GM15510 (cell line): Measurements from ENCODE around the gene ZNF618.

Experiments used
- POLR2A ChIP-seq: IDR thresholded peaks from 3 replicates; pipeline ENCODE4 v1.6.1; 2011; ENCODE audit warnings: borderline replicate concordance; ENCODE audit not compliant: insufficient read length; ENCODE audit errors: extremely low read depth

The ZNF618 gene

DNA sequence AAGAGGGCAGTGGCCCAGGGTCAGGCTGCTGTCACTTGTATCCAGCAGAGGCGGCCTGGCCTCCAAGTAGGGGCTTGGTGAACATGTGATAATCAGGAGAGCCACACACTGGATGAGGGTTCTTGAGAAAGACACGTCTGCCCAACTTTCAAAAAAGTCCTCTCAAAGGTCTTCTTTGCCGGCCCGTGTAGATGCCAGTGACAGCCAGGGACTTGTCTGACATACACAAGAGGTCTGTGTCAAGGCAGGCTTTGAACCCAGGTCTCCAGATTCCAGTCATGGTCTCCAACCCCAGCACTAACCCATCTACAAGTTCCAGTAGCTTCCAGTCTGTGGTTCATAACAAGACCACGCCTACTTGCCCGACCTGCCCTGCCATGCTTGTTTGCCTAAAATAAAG lies 209.9 kb downstream of the ZNF618 start:
- no peak for TF ChIP-seq POLR2A

- no peak for TF ChIP-seq POLR2A
Observed at GRCh38 chr9:114086607-114087006, 210.5 kb downstream of the ZNF618 start.

- TF ChIP-seq POLR2A = no peak
Observed at GRCh38 chr9:114087721-114088120, 211.6 kb downstream of the ZNF618 start.

DNA sequence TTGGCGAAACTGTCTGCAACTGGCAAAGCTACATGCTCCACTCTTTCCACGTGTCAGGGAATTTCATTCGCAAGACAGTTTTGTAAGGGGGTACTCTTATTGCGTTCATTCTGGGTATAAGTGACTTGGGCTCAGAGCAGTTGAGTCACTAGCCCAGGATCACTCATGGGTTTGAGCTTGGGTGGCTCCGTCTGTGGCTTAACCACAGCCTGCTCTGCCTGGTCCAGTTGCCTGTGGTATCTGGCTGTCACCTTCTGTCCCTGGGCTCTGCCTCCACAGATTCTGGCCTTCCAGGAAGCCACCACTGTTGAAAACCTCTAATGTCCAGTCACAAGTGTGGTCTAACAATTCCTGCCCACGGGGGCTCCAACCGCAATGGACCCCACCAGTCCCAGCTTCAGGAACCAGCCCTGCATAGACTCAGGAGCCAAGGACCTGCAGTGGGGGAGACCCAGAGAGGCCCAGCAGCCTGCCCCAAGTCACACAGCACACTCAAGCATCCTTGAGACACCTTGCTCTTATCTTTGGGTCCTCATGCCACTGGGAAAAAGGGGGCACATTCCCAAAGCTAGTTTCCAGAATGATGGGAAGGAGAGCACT lies 212.6 kb downstream of the ZNF618 start:
- no peak for TF ChIP-seq POLR2A

GRCh38 chr9:114089206-114089840 lies 213.2 kb downstream of the ZNF618 start:
- no peak for TF ChIP-seq POLR2A

DNA sequence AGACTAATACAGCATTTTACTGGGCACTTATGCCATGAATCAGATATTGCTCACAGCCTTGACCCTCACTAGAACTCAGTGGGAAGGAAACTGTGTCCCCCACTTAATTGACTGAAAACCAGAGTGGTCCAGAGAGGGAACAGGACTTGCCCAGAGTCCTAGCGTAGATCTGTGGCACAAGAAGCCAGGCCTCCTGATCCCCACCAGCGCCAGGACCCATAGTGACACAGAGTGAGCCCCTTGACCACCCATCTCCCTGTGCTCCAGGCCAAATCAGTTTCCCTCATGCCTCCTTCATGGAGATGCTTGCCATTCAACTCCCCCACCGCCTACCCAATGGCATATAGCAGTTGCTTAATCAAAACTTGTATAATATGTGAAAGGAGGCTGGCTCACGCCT lies 214.7 kb downstream of the ZNF618 start:
- no peak for TF ChIP-seq POLR2A

- TF ChIP-seq POLR2A = no peak
Observed at GRCh38 chr9:114091711-114092110, 215.6 kb downstream of the ZNF618 start.

DNA sequence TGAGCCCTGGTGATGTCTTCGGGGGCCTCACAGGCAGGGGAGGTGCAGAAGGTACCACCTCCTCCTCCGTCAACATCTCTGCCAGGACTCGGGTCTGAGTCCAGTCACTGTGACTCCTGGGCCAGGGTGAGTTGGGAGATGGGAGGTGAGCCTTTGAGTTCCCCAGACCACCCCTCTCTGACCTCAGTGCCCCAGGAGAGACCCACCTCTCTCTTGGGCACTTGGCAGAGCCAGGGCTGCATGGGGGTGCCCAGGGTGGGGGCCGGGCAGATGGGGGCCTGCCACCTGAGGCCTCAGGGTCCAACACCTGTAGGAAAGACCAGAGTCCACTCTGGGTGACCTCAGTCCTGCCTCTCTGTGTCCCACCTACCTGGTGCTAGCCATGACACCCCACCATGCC lies 216.2 kb downstream of the ZNF618 start:
- no peak for TF ChIP-seq POLR2A

GRCh38 chr9:114093031-114093471 lies 216.9 kb downstream of the ZNF618 start:
- TF ChIP-seq POLR2A = no peak

DNA sequence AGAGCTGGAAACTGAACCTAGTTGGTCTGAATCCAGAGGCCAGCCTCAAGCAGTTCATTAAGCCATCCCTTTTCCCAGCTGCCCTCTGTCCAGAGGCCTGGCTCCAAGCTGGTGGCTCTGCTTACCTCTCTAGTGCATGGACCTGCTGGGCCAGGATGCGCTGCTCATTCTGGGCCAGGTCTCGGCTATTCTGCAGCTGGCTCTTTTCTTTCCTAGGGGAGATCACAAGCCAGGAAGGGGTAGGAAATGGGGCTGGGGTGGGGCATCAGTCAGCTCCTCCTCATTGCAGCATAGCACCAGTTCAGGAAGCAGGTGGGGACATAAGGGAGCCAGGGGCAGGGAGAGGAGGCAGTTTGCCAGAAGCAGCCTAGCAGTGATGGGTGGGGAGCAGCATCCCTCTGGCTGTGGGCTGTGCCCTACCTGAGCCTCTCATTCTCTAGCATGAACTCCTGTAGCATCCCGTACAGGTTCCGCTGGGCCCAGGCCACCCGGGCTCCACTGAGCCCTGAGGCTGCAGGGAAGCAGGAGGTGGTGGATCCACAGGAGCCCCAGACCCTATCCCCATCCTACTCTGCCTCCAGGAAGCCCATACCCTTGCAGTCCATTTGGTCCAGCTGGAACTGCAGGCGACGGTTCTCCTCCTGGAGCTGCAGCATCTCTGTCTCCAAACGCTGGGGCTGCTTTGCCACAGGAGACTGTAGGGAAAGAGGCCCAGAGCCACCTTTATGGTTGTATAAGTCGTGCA lies 217.8 kb downstream of the ZNF618 start:
- TF ChIP-seq POLR2A = no peak

GRCh38 chr9:114094971-114095370 lies 218.9 kb downstream of the ZNF618 start:
- no peak for TF ChIP-seq POLR2A

GRCh38 chr9:114096041-114096511 lies 220.0 kb downstream of the ZNF618 start:
- no peak for TF ChIP-seq POLR2A

- TF ChIP-seq POLR2A = no peak
Observed at GRCh38 chr9:114096866-114097612, 220.9 kb downstream of the ZNF618 start.

GRCh38 chr9:114097613-114098020 lies 221.5 kb downstream of the ZNF618 start:
- TF ChIP-seq POLR2A = no peak

DNA sequence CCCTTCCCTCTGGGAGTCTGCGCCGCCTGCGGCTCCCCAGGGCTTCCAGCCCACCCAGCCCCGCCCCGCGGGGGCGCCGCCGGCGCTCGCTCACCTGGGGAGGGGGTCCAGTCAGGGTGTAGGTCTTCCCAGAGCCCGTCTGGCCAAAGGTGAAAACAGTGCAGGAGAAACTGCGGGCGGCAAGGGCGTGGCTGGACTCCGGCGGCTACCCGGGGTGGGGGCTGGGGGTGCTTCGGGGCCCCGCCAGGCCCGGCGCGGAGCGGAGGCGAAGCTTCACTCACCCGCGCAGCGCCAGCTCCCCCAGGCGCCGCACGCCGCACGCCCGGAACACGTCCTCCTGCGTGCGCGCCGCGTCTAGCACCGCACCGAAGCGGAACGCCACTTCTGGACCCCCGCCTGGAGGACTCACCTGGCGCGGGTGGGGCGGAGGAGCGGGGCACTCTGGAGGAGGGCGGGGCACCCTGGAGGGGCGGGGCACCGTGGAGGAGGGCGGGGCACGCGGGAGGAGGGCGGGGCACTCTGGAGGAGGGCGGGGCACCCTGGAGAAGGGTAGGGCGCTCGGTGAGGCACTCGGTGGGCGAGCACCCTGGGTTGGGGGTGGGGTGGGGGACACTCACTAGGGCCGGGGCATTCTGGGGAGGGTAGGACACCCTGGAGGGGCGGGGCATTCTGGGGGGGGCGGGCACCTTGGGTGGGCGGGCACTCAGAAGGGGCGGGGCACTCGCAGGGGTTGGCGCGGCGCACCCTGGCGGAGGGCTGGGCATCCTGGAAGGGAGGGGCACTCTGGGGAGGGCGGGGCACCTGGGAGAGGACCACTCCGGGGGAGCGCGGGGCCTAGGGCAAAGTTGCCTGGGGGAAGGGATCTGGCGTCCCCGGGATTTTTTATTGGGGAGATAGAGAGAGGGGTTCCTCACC lies 222.2 kb downstream of the ZNF618 start:
- no peak for TF ChIP-seq POLR2A
